Activated CD4-positive, alpha-beta T cell treated with anti-CD3 and anti-CD28 coated beads, Interleukin-2, amount 10 ng/mL, durations not matched to agents 24 days and 14 days (primary cell): Measurements from ENCODE around the gene RASGEF1C. TPM values are rescaled to one million over a fixed set of nuclear protein-coding genes. Genes with fewer than 3 reads are reported as not detected.

Experiments used
- DNase-seq: peaks from one replicate; pipeline ENCODE4 v3.0.0; 2022
- H3K27ac Mint-ChIP-seq: one replicate; pipeline ENCODE4 v1.8.0; 2022; ENCODE audit warnings: mild to moderate bottlenecking, mixed read lengths
- H3K27me3 Mint-ChIP-seq: one replicate; pipeline ENCODE4 v1.8.0; 2022; ENCODE audit warnings: mixed read lengths
- H3K36me3 Mint-ChIP-seq: one replicate; pipeline ENCODE4 v1.8.0; 2022; ENCODE audit warnings: low read depth, mild to moderate bottlenecking, mixed read lengths
- H3K4me1 Mint-ChIP-seq: one replicate; pipeline ENCODE4 v1.8.0; 2021; ENCODE audit warnings: mixed read lengths
- H3K4me3 Mint-ChIP-seq: one replicate; pipeline ENCODE4 v1.8.0; 2022; ENCODE audit warnings: mild to moderate bottlenecking, moderate library complexity, mixed read lengths
- H3K9me3 Mint-ChIP-seq: one replicate; pipeline ENCODE4 v1.8.0; 2021; ENCODE audit warnings: mixed read lengths
- intact Hi-C: fragments of 100-400 bp; cut with micrococcal nuclease; formaldehyde crosslinking; loops from one replicate; pipeline ENCODE4 v1.15.1; 2023
- total RNA-seq: library from RNA; stranded (reverse); gene quantifications from 2 replicates; pipeline ENCODE4 v1.2.3, GENCODE V29; 2022

RASGEF1C gene
- total RNA-seq, 1 donor from 2014 or later: not detected

- H3K4me1 Mint-ChIP-seq: no peaks in the 10 kb centered on the region
- intact Hi-C loops: no loop called here
- no peaks in the 10 kb centered on the region for H3K36me3 Mint-ChIP-seq
These were observed 93.5 kb downstream of the RASGEF1C start for GRCh38 chr5:180115326-180116076.

GRCh38 chr5:180114304-180115003 is 94.6 kb downstream of the RASGEF1C start:
- Mint-ChIP-seq H3K4me1 (no peaks in the 10 kb centered on the region), H3K27me3 (no peaks in the 10 kb centered on the region), H3K9me3 (no peaks in the 10 kb centered on the region), H3K4me3 (no peak overlapping the region), H3K36me3 (no peaks in the 10 kb centered on the region), H3K27ac (no peak overlapping the region)
- intact Hi-C loops: no loop called here
- no peak for DNase-seq

More at GRCh38 chr5:180115326-180116076, 93.5 kb downstream of the RASGEF1C start:
- no peak overlapping the region for H3K4me3 Mint-ChIP-seq
- no peak overlapping the region for H3K27ac Mint-ChIP-seq
- H3K27me3 Mint-ChIP-seq: no peaks in the 10 kb centered on the region
- no peaks in the 10 kb centered on the region for H3K9me3 Mint-ChIP-seq
- DNase-seq: no peak

- intact Hi-C loops: no loop called here
- Mint-ChIP-seq H3K9me3 (no peaks in the 10 kb centered on the region), H3K27ac (no peak overlapping the region), H3K27me3 (no peaks in the 10 kb centered on the region), H3K4me1 (no peaks in the 10 kb centered on the region), H3K4me3 (no peak overlapping the region), H3K36me3 (no peaks in the 10 kb centered on the region)
- DNase-seq: no peak
These were observed 95.2 kb downstream of the RASGEF1C start for GRCh38 chr5:180113660-180114303.

GRCh38 chr5:180112181-180112861 is 96.7 kb downstream of the RASGEF1C start:
- Mint-ChIP-seq H3K4me1 (no peaks in the 10 kb centered on the region), H3K4me3 (no peak overlapping the region), H3K27me3 (no peaks in the 10 kb centered on the region), H3K36me3 (no peaks in the 10 kb centered on the region), H3K9me3 (no peaks in the 10 kb centered on the region), H3K27ac (no peak overlapping the region)
- intact Hi-C loops: no loop called here
- DNase-seq: no peak

- Mint-ChIP-seq H3K27me3 (no peaks in the 10 kb centered on the region), H3K9me3 (peaks cover 6% of the 10 kb centered on the region), H3K27ac (no peak overlapping the region), H3K4me3 (no peak overlapping the region), H3K36me3 (no peaks in the 10 kb centered on the region), H3K4me1 (no peaks in the 10 kb centered on the region)
- no peak for DNase-seq
- intact Hi-C loops: no loop called here
These were observed 97.6 kb downstream of the RASGEF1C start for GRCh38 chr5:180111273-180112002.

- no peaks in the 10 kb centered on the region for H3K4me1 Mint-ChIP-seq
- no peak for DNase-seq
- no peak overlapping the region for H3K27ac Mint-ChIP-seq
- no peaks in the 10 kb centered on the region for H3K27me3 Mint-ChIP-seq
- H3K36me3 Mint-ChIP-seq: no peaks in the 10 kb centered on the region
- no peak overlapping the region for H3K4me3 Mint-ChIP-seq
- intact Hi-C loops: no loop called here
- H3K9me3 Mint-ChIP-seq: peaks cover 10% of the 10 kb centered on the region
These were observed 99.1 kb downstream of the RASGEF1C start for GRCh38 chr5:180109920-180110319.

GRCh38 chr5:180107005-180107404 is 102.0 kb downstream of the RASGEF1C start:
- Mint-ChIP-seq H3K4me1 (no peaks in the 10 kb centered on the region), H3K27ac (no peak overlapping the region), H3K36me3 (no peaks in the 10 kb centered on the region), H3K27me3 (no peaks in the 10 kb centered on the region), H3K4me3 (no peak overlapping the region), H3K9me3 (peaks cover 10% of the 10 kb centered on the region)
- no peak for DNase-seq
- intact Hi-C loops: no loop called here

GRCh38 chr5:180105827-180106312 is 103.1 kb downstream of the RASGEF1C start:
- H3K27me3 Mint-ChIP-seq: no peaks in the 10 kb centered on the region
- no peak overlapping the region for H3K27ac Mint-ChIP-seq
- no peaks in the 10 kb centered on the region for H3K4me1 Mint-ChIP-seq
- no peaks in the 10 kb centered on the region for H3K36me3 Mint-ChIP-seq
- H3K9me3 Mint-ChIP-seq: peaks cover 10% of the 10 kb centered on the region
- DNase-seq: no peak
- no peak overlapping the region for H3K4me3 Mint-ChIP-seq
- intact Hi-C loops: no loop called here

GRCh38 chr5:180104168-180104530 is 104.9 kb downstream of the RASGEF1C start:
- H3K4me3 Mint-ChIP-seq: no peak overlapping the region
- H3K36me3 Mint-ChIP-seq: no peaks in the 10 kb centered on the region
- no peaks in the 10 kb centered on the region for H3K4me1 Mint-ChIP-seq
- H3K27ac Mint-ChIP-seq: no peak overlapping the region
- peaks cover 10% of the 10 kb centered on the region for H3K9me3 Mint-ChIP-seq
- no peaks in the 10 kb centered on the region for H3K27me3 Mint-ChIP-seq
- no peak for DNase-seq
- intact Hi-C loops: no loop called here

GRCh38 chr5:180103487-180104167 is 105.4 kb downstream of the RASGEF1C start:
- H3K27ac Mint-ChIP-seq: no peak overlapping the region
- no peaks in the 10 kb centered on the region for H3K4me1 Mint-ChIP-seq
- no peaks in the 10 kb centered on the region for H3K27me3 Mint-ChIP-seq
- H3K4me3 Mint-ChIP-seq: no peak overlapping the region
- H3K9me3 Mint-ChIP-seq: peaks cover 10% of the 10 kb centered on the region
- H3K36me3 Mint-ChIP-seq: no peaks in the 10 kb centered on the region
- intact Hi-C loops: no loop called here
- DNase-seq: no peak

- no peaks in the 10 kb centered on the region for H3K27me3 Mint-ChIP-seq
- no peaks in the 10 kb centered on the region for H3K36me3 Mint-ChIP-seq
- H3K9me3 Mint-ChIP-seq: peaks cover 10% of the 10 kb centered on the region
- DNase-seq: no peak
- no peak overlapping the region for H3K27ac Mint-ChIP-seq
- no peak overlapping the region for H3K4me3 Mint-ChIP-seq
- intact Hi-C loops: no loop called here
- no peaks in the 10 kb centered on the region for H3K4me1 Mint-ChIP-seq
These were observed 106.4 kb downstream of the RASGEF1C start for GRCh38 chr5:180102636-180103035.

- DNase-seq: no peak
- no peak overlapping the region for H3K4me3 Mint-ChIP-seq
- intact Hi-C loops: no loop called here
- no peaks in the 10 kb centered on the region for H3K27me3 Mint-ChIP-seq
- H3K9me3 Mint-ChIP-seq: peaks cover 5% of the 10 kb centered on the region
- H3K27ac Mint-ChIP-seq: no peak overlapping the region
- no peaks in the 10 kb centered on the region for H3K36me3 Mint-ChIP-seq
- no peaks in the 10 kb centered on the region for H3K4me1 Mint-ChIP-seq
These were observed 107.4 kb downstream of the RASGEF1C start for GRCh38 chr5:180101451-180102105.
